Vagina (tissue), 2 donors: ENCODE results near the gene TBC1D10B. TPM values are rescaled to one million over a fixed set of nuclear protein-coding genes. Genes with fewer than 3 reads are reported as not detected.

ENCODE experiments used
- DNase-seq, 2 donors: peaks; one replicate each; pipeline ENCODE4 v3.0.0-alpha.2; 2017; ENCODE audit errors: extremely low spot score in 2 of 2
- H3K27ac ChIP-seq: fragments of 200-600 bp; sonication (generic); one replicate; pipeline ENCODE4 v1.5.1; 2019
- H3K27me3 ChIP-seq: fragments of 200-600 bp; sonication (generic); one replicate; pipeline ENCODE4 v1.5.1; 2019
- H3K36me3 ChIP-seq, 2 donors: fragments of 200-600 bp; sonication (generic); one replicate each; pipeline ENCODE4 v1.5.1; 2017 to 2019
- H3K4me1 ChIP-seq: fragments of 200-600 bp; sonication (generic); one replicate; pipeline ENCODE4 v1.5.1; 2019
- H3K4me3 ChIP-seq, 2 donors: fragments of 200-600 bp; sonication (generic); 1 replicate in 1 of 2; 2 replicates in 1 of 2; pipeline ENCODE4 v1.5.1; 2016 to 2019
- H3K9me3 ChIP-seq: fragments of 200-600 bp; sonication (generic); one replicate; pipeline ENCODE4 v1.5.1; 2019
- CTCF ChIP-seq, 3 experiments: fragments of 450-650 bp in 2 of 3; fragments of 200-600 bp in 1 of 3; sonication (generic) in 1 of 3; IDR thresholded peaks; one replicate each; pipeline ENCODE4 v1.5.1; 2017 to 2019; ENCODE audit warnings: antibody characterized with exemption in 3 of 3, mild to moderate bottlenecking in 2 of 3, moderate library complexity in 2 of 3
- POLR2A ChIP-seq, 2 donors: fragments of 450-650 bp; IDR thresholded peaks; one replicate each; pipeline ENCODE4 v1.6.1; 2017; ENCODE audit warnings: antibody characterized with exemption in 2 of 2, mild to moderate bottlenecking in 2 of 2, moderate library complexity in 2 of 2
- POLR2AphosphoS5 ChIP-seq, 2 donors: sonication (generic); formaldehyde crosslinking; IDR thresholded peaks; one replicate each; pipeline ENCODE4 v1.9.0; 2017; ENCODE audit warnings: antibody characterized with exemption in 2 of 2, mild to moderate bottlenecking in 2 of 2, low read depth in 1 of 2; ENCODE audit not compliant: insufficient read depth in 1 of 2
- intact Hi-C: fragments of 100-400 bp; cut with DNase I; formaldehyde crosslinking; loops from one replicate; pipeline ENCODE4 v1.15.1; 2023
- total RNA-seq: library from RNA; depleted of rRNA; stranded (reverse); fragments of >200 nt; gene quantifications from one replicate; pipeline ENCODE4 v1.2.3, GENCODE V29; 2016

Gene TBC1D10B
- total RNA-seq, 1 donor from 2014 or later = 42.2 TPM

GRCh38 chr16:30358990-30359870 is 11.1 kb downstream of the TBC1D10B start:
- no peak for TF ChIP-seq POLR2AphosphoS5 (IDR thresholded peaks at IDR 0.05; ENCODE audit: insufficient read depth in 1 of 2, low read depth in 1 of 2)
- TF ChIP-seq CTCF (IDR thresholded peaks at IDR 0.05) = no peak
- no peak for TF ChIP-seq POLR2A (IDR thresholded peaks at IDR 0.05)
- H3K4me1 ChIP-seq = peaks cover 22% of the 10 kb centered on the region
- no peak overlapping the region for H3K4me3 ChIP-seq
- no peaks in the 10 kb centered on the region for H3K27me3 ChIP-seq
- no peaks in the 10 kb centered on the region for H3K9me3 ChIP-seq
- DNase-seq = peak in 1 of 2 donors; percentile 85
- intact Hi-C loops = no loop called here
- H3K27ac ChIP-seq = no peak overlapping the region
- peaks cover 0 to 25% of the 10 kb centered on the region in 2 donors for H3K36me3 ChIP-seq

- intact Hi-C loops = no loop called here
- Histone ChIP-seq H3K4me3 (no peak overlapping the region), H3K27ac (no peak overlapping the region), H3K36me3 (peaks cover 0 to 27% of the 10 kb centered on the region in 2 donors), H3K9me3 (no peaks in the 10 kb centered on the region), H3K4me1 (peaks cover 28% of the 10 kb centered on the region), H3K27me3 (no peaks in the 10 kb centered on the region)
- no peak for DNase-seq
- TF ChIP-seq POLR2AphosphoS5 (IDR thresholded peaks at IDR 0.05; ENCODE audit: insufficient read depth in 1 of 2, low read depth in 1 of 2) = no peak
- no peak for TF ChIP-seq POLR2A (IDR thresholded peaks at IDR 0.05)
- TF ChIP-seq CTCF (IDR thresholded peaks at IDR 0.05) = no peak
These were observed 11.7 kb downstream of the TBC1D10B start for GRCh38 chr16:30358577-30358936.

- no peaks in the 10 kb centered on the region for H3K9me3 ChIP-seq
- H3K27ac ChIP-seq = no peak overlapping the region
- no peaks in the 10 kb centered on the region for H3K27me3 ChIP-seq
- TF ChIP-seq POLR2A (IDR thresholded peaks at IDR 0.05) (no peak), POLR2AphosphoS5 (IDR thresholded peaks at IDR 0.05; ENCODE audit: insufficient read depth in 1 of 2, low read depth in 1 of 2) (no peak), CTCF (IDR thresholded peaks at IDR 0.05) (no peak)
- peaks cover 34% of the 10 kb centered on the region for H3K4me1 ChIP-seq
- H3K4me3 ChIP-seq = no peak overlapping the region
- H3K36me3 ChIP-seq = peaks cover 0 to 33% of the 10 kb centered on the region in 2 donors
- intact Hi-C loops = no loop called here
- no peak for DNase-seq
These were observed 12.3 kb downstream of the TBC1D10B start for GRCh38 chr16:30357715-30358576.

DNA sequence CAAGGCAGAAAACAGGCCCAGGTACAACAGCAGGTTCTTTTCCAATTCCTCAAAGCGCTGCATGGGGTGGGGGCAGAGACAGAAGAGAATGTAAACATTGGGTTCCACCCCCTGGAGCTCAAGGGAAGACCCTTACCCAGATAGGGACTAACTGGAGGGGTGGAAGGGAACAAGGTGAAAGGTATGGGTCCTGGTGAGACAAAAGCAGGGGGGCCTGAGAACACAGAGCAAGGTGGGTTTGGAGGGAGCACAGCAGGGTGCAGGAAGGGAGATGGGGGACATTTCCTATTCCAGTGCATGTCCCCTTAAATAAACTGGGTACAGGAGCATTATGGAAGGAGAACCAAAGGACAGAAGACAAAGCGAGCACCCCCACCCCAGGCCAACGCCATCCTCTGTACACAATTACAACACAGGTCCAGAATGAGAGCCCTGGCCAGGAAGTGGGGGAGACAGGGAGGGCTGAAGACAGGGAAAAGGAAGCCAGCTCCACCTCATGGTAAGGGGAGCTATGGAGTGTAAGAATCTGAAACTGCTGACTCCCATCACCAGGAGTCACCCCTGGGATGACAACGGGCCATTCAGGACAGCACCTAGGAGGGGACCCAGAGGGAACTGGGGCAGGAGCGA is 13.1 kb downstream of the TBC1D10B start:
- TF ChIP-seq CTCF (IDR thresholded peaks at IDR 0.05) (no peak), POLR2A (IDR thresholded peaks at IDR 0.05) (no peak), POLR2AphosphoS5 (IDR thresholded peaks at IDR 0.05; ENCODE audit: insufficient read depth in 1 of 2, low read depth in 1 of 2) (no peak)
- intact Hi-C loops = no loop called here
- Histone ChIP-seq H3K36me3 (peaks cover 0 to 38% of the 10 kb centered on the region in 2 donors), H3K9me3 (no peaks in the 10 kb centered on the region), H3K4me1 (peaks cover 42% of the 10 kb centered on the region), H3K4me3 (no peak overlapping the region), H3K27me3 (no peaks in the 10 kb centered on the region), H3K27ac (no peak overlapping the region)
- DNase-seq = no peak
